Endodermal cell (in vitro differentiated cells): ENCODE measurements around the gene AMPH. TPM values are rescaled to one million over a fixed set of nuclear protein-coding genes. Genes with fewer than 3 reads are reported as not detected.

Source experiments
- DNase-seq: peaks from one replicate; pipeline ENCODE4 v3.0.0-alpha.2; 2017
- H3K27ac ChIP-seq: 2 replicates; pipeline ENCODE4 v1.5.1; 2013; ENCODE audit warnings: mild to moderate bottlenecking, low read depth, low read length, moderate library complexity
- H3K27me3 ChIP-seq: 2 replicates; pipeline ENCODE4 v1.6.1; 2013; ENCODE audit warnings: mild to moderate bottlenecking, low read length, moderate library complexity; ENCODE audit not compliant: insufficient read depth, control insufficient read depth, poor library complexity, severe bottlenecking
- H3K36me3 ChIP-seq: 2 replicates; pipeline ENCODE4 v1.7.0; 2013; ENCODE audit warnings: mild to moderate bottlenecking, low read length, moderate library complexity; ENCODE audit not compliant: control insufficient read depth, insufficient read depth
- H3K4me1 ChIP-seq: one replicate; pipeline ENCODE4 v1.7.0; 2013; ENCODE audit warnings: low read length; ENCODE audit not compliant: control insufficient read depth, insufficient read depth
- H3K4me3 ChIP-seq: 2 replicates; pipeline ENCODE4 v1.5.1; 2013; ENCODE audit warnings: mild to moderate bottlenecking, low read length, moderate library complexity
- H3K9ac ChIP-seq: 2 replicates; pipeline ENCODE4 v1.6.1; 2013; ENCODE audit warnings: mild to moderate bottlenecking, low read length, moderate library complexity; ENCODE audit not compliant: poor library complexity, severe bottlenecking; ENCODE audit errors: extremely low read depth
- H3K9me3 ChIP-seq: 2 replicates; pipeline ENCODE4 v1.6.1; 2013; ENCODE audit warnings: mild to moderate bottlenecking, low read length, moderate library complexity; ENCODE audit not compliant: control insufficient read depth
- H3K27ac Mint-ChIP-seq: 2 replicates; pipeline ENCODE4 v1.8.0; 2020; ENCODE audit warnings: mixed read lengths
- H3K27me3 Mint-ChIP-seq: 2 replicates; pipeline ENCODE4 v1.8.0; 2021; ENCODE audit warnings: mild to moderate bottlenecking, mixed read lengths; ENCODE audit not compliant: insufficient read depth
- H3K36me3 Mint-ChIP-seq: 2 replicates; pipeline ENCODE4 v1.8.0; 2020; ENCODE audit warnings: low read depth, mixed read lengths
- H3K4me1 Mint-ChIP-seq: 2 replicates; pipeline ENCODE4 v1.8.0; 2020; ENCODE audit warnings: mixed read lengths
- H3K4me3 Mint-ChIP-seq: 2 replicates; pipeline ENCODE4 v1.8.0; 2020; ENCODE audit warnings: mild to moderate bottlenecking, moderate library complexity, mixed read lengths
- H3K9me3 Mint-ChIP-seq: 2 replicates; pipeline ENCODE4 v1.8.0; 2020; ENCODE audit warnings: mild to moderate bottlenecking, mixed read lengths
- WGBS, 2 experiments: methylation state at CpG; one replicate each; pipeline versions ENCODE4 v1.1.5 to v1.1.7; 2013; ENCODE audit warnings: missing lambda C conversion rate in 2 of 2, mixed read lengths in 1 of 2; ENCODE audit not compliant: insufficient coverage in 1 of 2, insufficient read length in 1 of 2; 5-methylcytosine and 5-hydroxymethylcytosine counted together
- total RNA-seq, 2 donors: library from RNA; stranded (reverse); fragmentation: NEBNext Ultra II Directional in 1 of 2; extraction: Animal tissue kit (Norgen Biotek cat#: 25700) in 1 of 2; gene quantifications; 2 replicates in 1 of 2; 3 replicates in 1 of 2; pipeline ENCODE4 v1.2.1, GENCODE V29; 2021
- TF ChIP-seq, protein P1 (sequence below): fragments of 200-600 bp; sonication (generic); conservative IDR thresholded peaks from 2 replicates; pipeline ENCODE4 v1.5.0; 2021; ENCODE audit warnings: antibody characterized with exemption, mild to moderate bottlenecking

AMPH gene
- total RNA-seq, 2 donors from 2014 or later, result 3.5 to 5.5 TPM

DNA sequence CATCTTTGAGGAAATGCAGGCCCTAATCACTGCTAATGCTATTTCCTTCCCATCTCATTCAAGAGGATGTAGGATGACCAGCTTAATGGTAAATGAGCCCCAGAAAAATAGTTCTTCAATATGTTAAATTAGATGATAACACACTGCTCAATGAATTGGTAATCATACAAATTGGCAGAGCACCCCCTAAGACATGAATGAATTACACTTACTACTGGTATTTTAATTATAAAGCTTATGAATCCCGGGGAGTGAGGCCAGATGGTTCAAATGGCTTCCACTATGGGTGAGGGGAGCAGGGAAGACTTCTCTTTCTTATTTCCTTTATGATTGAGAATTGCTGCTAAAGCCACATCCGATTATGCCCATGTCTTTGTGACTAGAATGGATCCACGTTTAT is 198.5 kb downstream of the AMPH start:
- H3K4me1 Mint-ChIP-seq, result peaks cover 3% of the 10 kb centered on the region
- Histone ChIP-seq H3K4me1 (no peaks in the 10 kb centered on the region), H3K27me3 (no peaks in the 10 kb centered on the region), H3K4me3 (no peak overlapping the region), H3K9ac (no peak overlapping the region), H3K27ac (no peak overlapping the region), H3K9me3 (no peaks in the 10 kb centered on the region), H3K36me3 (no peaks in the 10 kb centered on the region)
- TF ChIP-seq, protein P1, sequence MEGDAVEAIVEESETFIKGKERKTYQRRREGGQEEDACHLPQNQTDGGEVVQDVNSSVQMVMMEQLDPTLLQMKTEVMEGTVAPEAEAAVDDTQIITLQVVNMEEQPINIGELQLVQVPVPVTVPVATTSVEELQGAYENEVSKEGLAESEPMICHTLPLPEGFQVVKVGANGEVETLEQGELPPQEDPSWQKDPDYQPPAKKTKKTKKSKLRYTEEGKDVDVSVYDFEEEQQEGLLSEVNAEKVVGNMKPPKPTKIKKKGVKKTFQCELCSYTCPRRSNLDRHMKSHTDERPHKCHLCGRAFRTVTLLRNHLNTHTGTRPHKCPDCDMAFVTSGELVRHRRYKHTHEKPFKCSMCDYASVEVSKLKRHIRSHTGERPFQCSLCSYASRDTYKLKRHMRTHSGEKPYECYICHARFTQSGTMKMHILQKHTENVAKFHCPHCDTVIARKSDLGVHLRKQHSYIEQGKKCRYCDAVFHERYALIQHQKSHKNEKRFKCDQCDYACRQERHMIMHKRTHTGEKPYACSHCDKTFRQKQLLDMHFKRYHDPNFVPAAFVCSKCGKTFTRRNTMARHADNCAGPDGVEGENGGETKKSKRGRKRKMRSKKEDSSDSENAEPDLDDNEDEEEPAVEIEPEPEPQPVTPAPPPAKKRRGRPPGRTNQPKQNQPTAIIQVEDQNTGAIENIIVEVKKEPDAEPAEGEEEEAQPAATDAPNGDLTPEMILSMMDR, result no peak
- 89 to 92% methylated on average over 2 to 3 of the region's 3 CpGs for WGBS, 2 experiments
- DNase-seq, result no peak
- H3K4me3 Mint-ChIP-seq, result no peak overlapping the region
- no peak overlapping the region for H3K27ac Mint-ChIP-seq
- H3K9me3 Mint-ChIP-seq, result no peaks in the 10 kb centered on the region
- H3K36me3 Mint-ChIP-seq, result no peaks in the 10 kb centered on the region
- H3K27me3 Mint-ChIP-seq, result peaks cover 5% of the 10 kb centered on the region

DNA sequence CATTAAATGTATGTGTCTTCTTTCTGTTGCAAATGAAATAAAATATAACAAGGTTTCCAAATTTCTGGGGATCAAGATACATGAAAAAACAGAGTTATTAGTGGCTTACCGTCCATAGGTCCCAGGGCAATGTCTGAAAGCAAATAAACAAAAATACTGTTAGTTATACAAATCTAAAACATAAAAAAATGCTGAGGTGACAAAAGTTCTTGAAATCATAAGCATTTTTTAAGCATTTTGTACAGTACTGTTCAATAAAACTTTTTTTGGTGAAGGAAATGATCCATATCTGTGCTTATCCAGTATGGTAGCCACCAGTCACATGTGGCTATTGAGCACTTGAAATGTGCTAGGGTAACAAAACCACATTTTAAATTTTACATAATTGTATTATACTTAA is 199.1 kb downstream of the AMPH start:
- Histone ChIP-seq H3K36me3 (no peaks in the 10 kb centered on the region), H3K4me3 (no peak overlapping the region), H3K9me3 (no peaks in the 10 kb centered on the region), H3K27ac (no peak overlapping the region), H3K27me3 (no peaks in the 10 kb centered on the region), H3K9ac (no peak overlapping the region), H3K4me1 (no peaks in the 10 kb centered on the region)
- Mint-ChIP-seq H3K27ac (no peak overlapping the region), H3K4me1 (peaks cover 7% of the 10 kb centered on the region), H3K9me3 (no peaks in the 10 kb centered on the region), H3K27me3 (peaks cover 5% of the 10 kb centered on the region), H3K4me3 (no peak overlapping the region), H3K36me3 (no peaks in the 10 kb centered on the region)
- TF ChIP-seq, protein P1, result no peak
- no peak for DNase-seq
- WGBS, 2 experiments, result 100% methylated on average over 1 of the region's 1 CpG; no CpG with 5 or more reads in 1 of the 2 experiments

DNA sequence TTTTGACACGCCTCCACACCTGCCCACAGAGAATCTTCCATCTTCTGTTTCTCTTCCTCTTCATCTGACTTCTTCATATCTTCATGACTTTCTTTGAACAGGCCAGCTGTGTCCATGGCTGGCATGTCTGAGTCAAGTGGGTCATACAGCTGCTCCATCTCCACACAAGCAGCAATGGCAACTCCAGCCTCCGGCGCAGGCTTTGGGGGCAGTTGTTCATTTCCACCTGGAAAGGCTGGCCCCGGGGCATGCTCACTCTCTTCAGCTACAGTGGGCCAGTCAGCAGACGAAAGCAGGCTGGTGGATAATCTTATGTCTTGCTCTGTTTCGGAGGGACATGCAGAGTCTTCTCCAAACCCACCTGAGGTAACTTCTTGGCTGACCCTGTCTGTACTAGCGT is 202.1 kb downstream of the AMPH start:
- H3K4me3 ChIP-seq, result no peak overlapping the region
- H3K9ac ChIP-seq, result no peak overlapping the region
- no peaks in the 10 kb centered on the region for H3K36me3 ChIP-seq
- Mint-ChIP-seq H3K27ac (no peak overlapping the region), H3K4me3 (no peak overlapping the region), H3K36me3 (no peaks in the 10 kb centered on the region), H3K9me3 (no peaks in the 10 kb centered on the region), H3K27me3 (peaks cover 3% of the 10 kb centered on the region), H3K4me1 (peaks cover 7% of the 10 kb centered on the region)
- no peak overlapping the region for H3K27ac ChIP-seq
- WGBS, 2 experiments, result 93 to 98% methylated on average over 7 of the region's 7 CpGs
- TF ChIP-seq, protein P1, result no peak
- no peaks in the 10 kb centered on the region for H3K4me1 ChIP-seq
- DNase-seq, result no peak
- H3K27me3 ChIP-seq, result no peaks in the 10 kb centered on the region
- H3K9me3 ChIP-seq, result no peaks in the 10 kb centered on the region
